Panc1 (cell line): ENCODE measurements around the gene KCNQ1OT1.

Experiments
- CTCF ChIP-seq: fragments of 450-650 bp; IDR thresholded peaks from 2 replicates; pipeline ENCODE4 v1.5.1; 2017; ENCODE audit warnings: mild to moderate bottlenecking
- POLR2AphosphoS5 ChIP-seq: IDR thresholded peaks from 2 replicates; pipeline ENCODE4 v1.6.1; 2012; ENCODE audit warnings: mild to moderate bottlenecking, low read depth, low read length, moderate library complexity
- REST ChIP-seq, 2 experiments: IDR thresholded peaks; 2 replicates each; pipeline ENCODE4 v1.6.1; 2011 to 2012; ENCODE audit warnings: low read depth in 2 of 2, control low read depth in 1 of 2, low read length in 1 of 2, mild to moderate bottlenecking in 1 of 2, moderate library complexity in 1 of 2; ENCODE audit not compliant: insufficient read depth in 1 of 2
- SIN3A ChIP-seq: IDR thresholded peaks from 2 replicates; pipeline ENCODE4 v1.6.1; 2012; ENCODE audit warnings: low read depth, mild to moderate bottlenecking, low read length, moderate library complexity, borderline replicate concordance; ENCODE audit not compliant: insufficient read depth

- TF ChIP-seq CTCF (no peak), REST (IDR thresholded peaks at IDR 0.05; ENCODE audit: insufficient read depth in 1 of 2, low read depth in 2 of 2, low read length in 1 of 2) (no peak), SIN3A (no peak), POLR2AphosphoS5 (no peak)
Measured at GRCh38 chr11:2609345-2609744, 90.4 kb downstream of the KCNQ1OT1 start.
